Measurements from ENCODE around the gene TBX20. TPM values are rescaled to one million over a fixed set of nuclear protein-coding genes. Genes with fewer than 3 reads are reported as not detected.

Gene TBX20
- total RNA-seq, 1 donor from 2014 or later = not detected

GRCh38 chr7:35261476-35262285 lies 7.8 kb upstream of the TBX20 start:
- TF ChIP-seq, protein P1, sequence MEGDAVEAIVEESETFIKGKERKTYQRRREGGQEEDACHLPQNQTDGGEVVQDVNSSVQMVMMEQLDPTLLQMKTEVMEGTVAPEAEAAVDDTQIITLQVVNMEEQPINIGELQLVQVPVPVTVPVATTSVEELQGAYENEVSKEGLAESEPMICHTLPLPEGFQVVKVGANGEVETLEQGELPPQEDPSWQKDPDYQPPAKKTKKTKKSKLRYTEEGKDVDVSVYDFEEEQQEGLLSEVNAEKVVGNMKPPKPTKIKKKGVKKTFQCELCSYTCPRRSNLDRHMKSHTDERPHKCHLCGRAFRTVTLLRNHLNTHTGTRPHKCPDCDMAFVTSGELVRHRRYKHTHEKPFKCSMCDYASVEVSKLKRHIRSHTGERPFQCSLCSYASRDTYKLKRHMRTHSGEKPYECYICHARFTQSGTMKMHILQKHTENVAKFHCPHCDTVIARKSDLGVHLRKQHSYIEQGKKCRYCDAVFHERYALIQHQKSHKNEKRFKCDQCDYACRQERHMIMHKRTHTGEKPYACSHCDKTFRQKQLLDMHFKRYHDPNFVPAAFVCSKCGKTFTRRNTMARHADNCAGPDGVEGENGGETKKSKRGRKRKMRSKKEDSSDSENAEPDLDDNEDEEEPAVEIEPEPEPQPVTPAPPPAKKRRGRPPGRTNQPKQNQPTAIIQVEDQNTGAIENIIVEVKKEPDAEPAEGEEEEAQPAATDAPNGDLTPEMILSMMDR (IDR thresholded peaks at IDR 0.05) = no peak
- Histone ChIP-seq H3K4me1 (no peaks in the 10 kb centered on the region), H3K36me3 (no peaks in the 10 kb centered on the region), H3K27ac (no peak overlapping the region), H3K9me3 (no peaks in the 10 kb centered on the region), H3K27me3 (peaks cover 8% of the 10 kb centered on the region), H3K4me3 (no peak overlapping the region)
- intact Hi-C loops (cut with DNase I) = no loop called here
- no peak for DNase-seq (ENCODE audit: low spot score in 2 of 2)

DNA sequence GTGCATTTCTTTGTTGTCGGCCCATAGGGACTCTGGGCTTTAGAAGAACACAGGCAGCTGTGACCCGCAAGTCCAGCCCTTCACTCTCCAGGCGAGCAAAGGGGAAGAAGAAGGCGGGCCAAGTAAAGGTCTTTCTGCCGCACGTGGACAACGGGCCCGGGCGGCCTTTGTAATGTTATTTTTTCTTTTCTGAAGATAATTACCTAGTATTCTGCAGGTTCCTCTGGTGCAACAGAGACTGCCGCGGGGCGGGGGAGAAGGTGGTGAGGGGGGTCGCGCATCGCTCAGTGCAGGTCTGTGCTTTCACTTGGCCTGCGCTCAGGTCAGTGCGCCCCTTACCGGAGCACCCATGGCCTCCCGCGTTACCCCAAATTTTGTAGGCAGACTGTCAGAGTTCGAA lies 7.1 kb upstream of the TBX20 start:
- TF ChIP-seq, protein P1 (IDR thresholded peaks at IDR 0.05) = no peak
- intact Hi-C loops (cut with DNase I) = no loop called here
- peaks cover 8% of the 10 kb centered on the region for H3K27me3 ChIP-seq

GRCh38 chr7:35260246-35260645 lies 6.3 kb upstream of the TBX20 start:
- Histone ChIP-seq H3K36me3 (no peaks in the 10 kb centered on the region), H3K27me3 (peaks cover 8% of the 10 kb centered on the region), H3K27ac (no peak overlapping the region), H3K4me3 (no peak overlapping the region), H3K9me3 (no peaks in the 10 kb centered on the region), H3K4me1 (no peaks in the 10 kb centered on the region)
- TF ChIP-seq, protein P1 (IDR thresholded peaks at IDR 0.05) = no peak
- intact Hi-C loops (cut with DNase I) = no loop called here
- no peak for DNase-seq (ENCODE audit: low spot score in 2 of 2)

More for the DNA sequence above, 7.1 kb upstream of the TBX20 start:
- H3K9me3 ChIP-seq = no peaks in the 10 kb centered on the region
- H3K36me3 ChIP-seq = no peaks in the 10 kb centered on the region
- H3K27ac ChIP-seq = no peak overlapping the region
- no peak overlapping the region for H3K4me3 ChIP-seq
- no peaks in the 10 kb centered on the region for H3K4me1 ChIP-seq
- DNase-seq (ENCODE audit: low spot score in 2 of 2) = no peak

DNA sequence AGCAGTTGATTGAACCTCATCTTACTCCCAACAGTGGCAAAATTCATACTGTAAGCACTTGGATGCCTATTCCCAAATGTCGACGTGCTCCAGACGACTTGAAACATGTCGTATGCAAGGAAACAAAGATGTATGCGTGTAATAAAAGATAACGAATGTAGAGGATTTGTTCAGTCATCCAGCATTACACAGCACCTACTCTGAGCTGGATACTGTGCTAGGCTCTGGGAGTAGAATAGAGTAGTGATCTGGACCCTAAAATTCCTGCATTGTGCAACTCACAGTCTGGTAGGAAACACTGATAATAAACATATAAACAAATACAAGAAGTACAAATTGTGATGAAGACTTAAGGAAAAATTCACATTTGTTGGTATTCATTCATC lies 5.6 kb upstream of the TBX20 start:
- intact Hi-C loops (cut with DNase I) = no loop called here
- H3K27me3 ChIP-seq = peaks cover 8% of the 10 kb centered on the region
- no peaks in the 10 kb centered on the region for H3K9me3 ChIP-seq
- TF ChIP-seq, protein P1 (IDR thresholded peaks at IDR 0.05) = no peak
- no peak overlapping the region for H3K4me3 ChIP-seq
- H3K4me1 ChIP-seq = no peaks in the 10 kb centered on the region
- H3K36me3 ChIP-seq = no peaks in the 10 kb centered on the region
- DNase-seq (ENCODE audit: low spot score in 2 of 2) = no peak
- H3K27ac ChIP-seq = no peak overlapping the region

DNA sequence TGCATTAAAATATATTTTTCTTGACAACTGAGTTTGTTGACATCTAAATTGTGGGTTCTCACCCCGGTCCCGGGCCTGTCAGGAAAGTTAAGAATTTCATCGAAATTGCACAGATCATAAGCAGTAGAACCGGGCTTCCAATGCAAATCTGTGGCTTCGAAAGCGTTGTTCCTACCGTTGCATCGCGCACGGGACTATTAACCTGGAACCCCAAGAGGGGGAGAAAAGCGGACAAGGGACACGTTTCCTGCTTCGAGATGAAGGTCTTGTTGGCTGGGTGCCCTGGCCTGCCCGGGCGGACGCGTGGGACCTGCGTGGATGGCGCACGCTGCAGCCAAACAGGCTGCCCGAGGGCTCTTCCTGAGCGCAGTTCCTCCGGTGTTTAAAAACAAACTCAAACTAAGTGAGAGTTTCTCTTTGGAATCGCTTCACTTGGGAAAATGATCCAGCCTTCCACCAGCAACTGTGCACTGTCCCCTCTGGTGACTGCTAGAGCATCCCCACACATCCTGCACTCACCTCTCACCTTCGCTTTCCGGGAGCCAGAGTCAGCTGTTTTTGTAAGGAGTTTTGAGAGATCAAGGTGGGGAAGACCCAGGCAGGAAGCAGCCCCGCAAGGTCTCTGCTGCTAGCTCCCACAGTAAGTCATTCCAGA lies 5.1 kb upstream of the TBX20 start:
- TF ChIP-seq, protein P1 (IDR thresholded peaks at IDR 0.05) = no peak
- Histone ChIP-seq H3K9me3 (no peaks in the 10 kb centered on the region), H3K4me3 (no peak overlapping the region), H3K4me1 (no peaks in the 10 kb centered on the region), H3K27me3 (peaks cover 8% of the 10 kb centered on the region), H3K36me3 (no peaks in the 10 kb centered on the region), H3K27ac (no peak overlapping the region)
- intact Hi-C loops (cut with DNase I) = no loop called here
- DNase-seq (ENCODE audit: low spot score in 2 of 2) = no peak

Data from ascending aorta (tissue), 2 donors.